HPDE6-E6E7 (cell line): ENCODE data around the gene AUTS2.

Experiments
- DNase-seq: peaks from one replicate; pipeline ENCODE4 v3.0.0; 2011; ENCODE audit warnings: missing footprints; ENCODE audit errors: extremely low spot score

The AUTS2 gene

GRCh38 chr7:69598081-69598486 lies at the start of gene AUTS2:
Gene AUTS2 (plus strand): TSS chr7:69598475. CDS start chr7:69599654, 1,179 bp downstream.
- no peak for DNase-seq

GRCh38 chr7:69550991-69551390 lies 47.3 kb upstream of the AUTS2 start:
- no peak for DNase-seq

GRCh38 chr7:69553190-69553589 lies 45.1 kb upstream of the AUTS2 start:
- no peak for DNase-seq

- no peak for DNase-seq
Observed at GRCh38 chr7:69561266-69561960, 36.9 kb upstream of the AUTS2 start.

GRCh38 chr7:69564454-69565417 lies 33.5 kb upstream of the AUTS2 start:
- DNase-seq, result no peak

GRCh38 chr7:69567800-69568199 lies 30.5 kb upstream of the AUTS2 start:
- no peak for DNase-seq

GRCh38 chr7:69568266-69568665 lies 30.0 kb upstream of the AUTS2 start:
- DNase-seq, result no peak

- DNase-seq, result no peak
Observed at GRCh38 chr7:69575651-69576050, 22.6 kb upstream of the AUTS2 start.

GRCh38 chr7:69577221-69577620 lies 21.1 kb upstream of the AUTS2 start:
- no peak for DNase-seq

GRCh38 chr7:69585169-69585568 lies 13.1 kb upstream of the AUTS2 start:
- no peak for DNase-seq

GRCh38 chr7:69586321-69586720 lies 12.0 kb upstream of the AUTS2 start:
- no peak for DNase-seq

GRCh38 chr7:69588773-69589172 lies 9.5 kb upstream of the AUTS2 start:
- no peak for DNase-seq

GRCh38 chr7:69591805-69592204 lies 6.5 kb upstream of the AUTS2 start:
- DNase-seq, result no peak

GRCh38 chr7:69593511-69593910 lies 4.8 kb upstream of the AUTS2 start:
- no peak for DNase-seq

- DNase-seq, result no peak
Observed at GRCh38 chr7:69595415-69595814, 2.9 kb upstream of the AUTS2 start.

- no peak for DNase-seq
Observed at GRCh38 chr7:69596056-69596455, 2.2 kb upstream of the AUTS2 start.

GRCh38 chr7:69596723-69597277 lies 1.5 kb upstream of the AUTS2 start:
- no peak for DNase-seq

GRCh38 chr7:69597278-69598076 lies 798 bp upstream of the AUTS2 start:
- no peak for DNase-seq

- DNase-seq, result peak; percentile 2
Observed at GRCh38 chr7:69598487-69599285, 411 bp downstream of the AUTS2 start.

GRCh38 chr7:69599286-69599954 lies 1.1 kb downstream of the AUTS2 start:
- DNase-seq, result no peak
